ACC112 (cell line): ENCODE results near the gene JRKL.
A peak's percentile ranks its signal among the peaks of the same experiment; 100 is the strongest.

Experiments used
- H2AFZ ChIP-seq: fragments of 200-600 bp; sonication (generic); one replicate; pipeline ENCODE4 v1.6.0; 2017; ENCODE audit warnings: antibody characterized with exemption, low read length; ENCODE audit not compliant: unreplicated experiment
- H3K27ac ChIP-seq: fragments of 200-600 bp; sonication (generic); 2 replicates; pipeline ENCODE4 v1.5.1; 2014; ENCODE audit warnings: low read depth, mild to moderate bottlenecking, antibody characterized with exemption, low read length, moderate library complexity
- H3K27me3 ChIP-seq: fragments of 200-600 bp; sonication (generic); 2 replicates; pipeline ENCODE4 v1.6.1; 2014; ENCODE audit warnings: mild to moderate bottlenecking, antibody characterized with exemption, low read length, moderate library complexity, mixed read lengths; ENCODE audit not compliant: insufficient read depth
- H3K36me3 ChIP-seq: fragments of 200-600 bp; sonication (generic); 2 replicates; pipeline ENCODE4 v1.6.1; 2016; ENCODE audit warnings: mild to moderate bottlenecking, antibody characterized with exemption, low read length, moderate library complexity, mixed read lengths; ENCODE audit not compliant: insufficient read depth
- H3K4me1 ChIP-seq: fragments of 200-600 bp; sonication (generic); one replicate; pipeline ENCODE4 v1.6.1; 2016; ENCODE audit warnings: low read length, mixed read lengths; ENCODE audit not compliant: insufficient read depth, unreplicated experiment, control insufficient read depth
- H3K4me3 ChIP-seq: fragments of 200-600 bp; sonication (generic); 2 replicates; pipeline ENCODE4 v1.5.1; 2014; ENCODE audit warnings: mild to moderate bottlenecking, low read depth, low read length
- H3K79me2 ChIP-seq: fragments of 200-600 bp; sonication (generic); one replicate; pipeline ENCODE4 v1.6.0; 2016; ENCODE audit warnings: low read length; ENCODE audit not compliant: control insufficient read depth, unreplicated experiment, insufficient read depth

JRKL gene

GRCh38 chr11:96389720-96390487 lies at the start of gene JRKL, which contains the start of gene CCDC82:
Gene JRKL, plus strand, starts transcription at chr11:96390013. Its CDS starts 637 bp downstream, at chr11:96390650.
Gene CCDC82, minus strand, starts transcription at chr11:96389912. Its CDS starts 5,165 bp downstream, at chr11:96384747.
- peaks cover 34% of the 10 kb centered on the region for H3K4me1 ChIP-seq
- peaks cover 66% of the 10 kb centered on the region for H3K79me2 ChIP-seq

GRCh38 chr11:96340555-96340885 lies 49.3 kb upstream of the JRKL start:
- Histone ChIP-seq H2AFZ (no peak overlapping the region), H3K4me3 (peak overlapping the region; percentile 93), H3K79me2 (peaks cover 75% of the 10 kb centered on the region), H3K27ac (peak overlapping the region; percentile 91), H3K36me3 (peaks cover 4% of the 10 kb centered on the region), H3K4me1 (peaks cover 56% of the 10 kb centered on the region), H3K27me3 (no peaks in the 10 kb centered on the region)

More at GRCh38 chr11:96389720-96390487, at the start of gene JRKL, which contains the start of gene CCDC82:
- no peaks in the 10 kb centered on the region for H3K27me3 ChIP-seq
- peaks cover 5% of the 10 kb centered on the region; the same call in 1 of the 2 replicates for H3K36me3 ChIP-seq
- H3K27ac ChIP-seq = peak within 1 kb of the TSS; percentile 74
- H2AFZ ChIP-seq = peak within 1 kb of the TSS; percentile 61
- H3K4me3 ChIP-seq = peak within 1 kb of the TSS; percentile 97

- peaks cover 66% of the 10 kb centered on the region for H3K79me2 ChIP-seq
These were observed 48.4 kb upstream of the JRKL start for GRCh38 chr11:96341211-96342013.

GRCh38 chr11:96342014-96342960 lies 47.5 kb upstream of the JRKL start:
- no peaks in the 10 kb centered on the region for H3K27me3 ChIP-seq
- H3K4me3 ChIP-seq = peak overlapping the region; percentile 93
- no peaks in the 10 kb centered on the region for H3K36me3 ChIP-seq
- H3K79me2 ChIP-seq = peaks cover 57% of the 10 kb centered on the region
- H3K4me1 ChIP-seq = peaks cover 40% of the 10 kb centered on the region
- peak overlapping the region; percentile 24 for H2AFZ ChIP-seq
- H3K27ac ChIP-seq = peak overlapping the region; percentile 91

More at GRCh38 chr11:96341211-96342013, 48.4 kb upstream of the JRKL start:
- Histone ChIP-seq H3K27ac (peak overlapping the region; percentile 91), H3K36me3 (no peaks in the 10 kb centered on the region), H3K27me3 (no peaks in the 10 kb centered on the region), H2AFZ (no peak overlapping the region), H3K4me1 (peaks cover 49% of the 10 kb centered on the region), H3K4me3 (peak overlapping the region; percentile 93)

- peaks cover 48% of the 10 kb centered on the region for H3K79me2 ChIP-seq
- H3K27me3 ChIP-seq = no peaks in the 10 kb centered on the region
- H3K4me1 ChIP-seq = peaks cover 32% of the 10 kb centered on the region
- H2AFZ ChIP-seq = peak within 1 kb of the TSS; percentile 24
- H3K4me3 ChIP-seq = peak within 1 kb of the TSS; percentile 93
- no peaks in the 10 kb centered on the region for H3K36me3 ChIP-seq
- peak within 1 kb of the TSS; percentile 91 for H3K27ac ChIP-seq
These were observed 46.7 kb upstream of the JRKL start, which contains the start of gene MAML2 for GRCh38 chr11:96342961-96343711. Gene MAML2, minus strand, starts transcription at chr11:96343195. Its CDS starts 1,300 bp downstream, at chr11:96341895.

GRCh38 chr11:96356848-96357247 lies 33.0 kb upstream of the JRKL start:
- Histone ChIP-seq H3K27me3 (no peaks in the 10 kb centered on the region), H3K36me3 (peaks cover 46% of the 10 kb centered on the region), H3K4me3 (no peak overlapping the region), H3K79me2 (no peaks in the 10 kb centered on the region), H2AFZ (no peak overlapping the region), H3K4me1 (no peaks in the 10 kb centered on the region), H3K27ac (no peak overlapping the region)

GRCh38 chr11:96357794-96358193 lies 32.0 kb upstream of the JRKL start:
- Histone ChIP-seq H3K36me3 (peaks cover 44% of the 10 kb centered on the region), H2AFZ (no peak overlapping the region), H3K79me2 (no peaks in the 10 kb centered on the region), H3K27me3 (no peaks in the 10 kb centered on the region), H3K4me1 (no peaks in the 10 kb centered on the region), H3K4me3 (no peak overlapping the region), H3K27ac (no peak overlapping the region)

GRCh38 chr11:96358321-96358720 lies 31.5 kb upstream of the JRKL start:
- H3K36me3 ChIP-seq = peaks cover 44% of the 10 kb centered on the region
- no peak overlapping the region for H2AFZ ChIP-seq
- H3K79me2 ChIP-seq = no peaks in the 10 kb centered on the region
- H3K27ac ChIP-seq = no peak overlapping the region
- H3K27me3 ChIP-seq = no peaks in the 10 kb centered on the region
- H3K4me1 ChIP-seq = no peaks in the 10 kb centered on the region
- H3K4me3 ChIP-seq = no peak overlapping the region

GRCh38 chr11:96361778-96362177 lies 28.0 kb upstream of the JRKL start:
- no peaks in the 10 kb centered on the region for H3K4me1 ChIP-seq
- H3K27ac ChIP-seq = no peak overlapping the region
- H3K79me2 ChIP-seq = no peaks in the 10 kb centered on the region
- H3K27me3 ChIP-seq = no peaks in the 10 kb centered on the region
- peaks cover 32% of the 10 kb centered on the region for H3K36me3 ChIP-seq
- no peak overlapping the region for H3K4me3 ChIP-seq
- H2AFZ ChIP-seq = no peak overlapping the region
